ENCODE data around the gene FANCD2. TPM values are rescaled to one million over a fixed set of nuclear protein-coding genes. Genes with fewer than 3 reads are reported as not detected.

FANCD2 gene
- polyA plus RNA-seq, 2 of the 4 experiments (the other 2 are of a cell fraction) = 25.1 to 44.3 TPM

GRCh38 chr3:10010878-10011465 is 15.3 kb upstream of the FANCD2 start:
- H3K4me2 ChIP-seq = peak overlapping the region; percentile 88
- H3K27ac ChIP-seq = peak overlapping the region; percentile 58 to 84
- H3K4me1 ChIP-seq = peaks cover 30% of the 10 kb centered on the region
- H3K9me3 ChIP-seq = no peaks in the 10 kb centered on the region
- DNase-seq (ENCODE audit: low read depth in 1 of 2, low spot score in 1 of 2) (peak; percentile 85 to 86), ATAC-seq (peak; percentile 74 to 89), FAIRE-seq (no peak)
- ChIA-PET CTCF (interaction anchor here (0.6 to 2.0 kb wide), 5 partner anchors 15 to 78 kb away, joined by 3 to 6 read pairs (median 5); partner anchors contain the start of genes CRELD1 and FANCD2), POLR2A (interaction anchor here (1.0 kb wide), 2 partner anchors 24 to 131 kb away, joined by 4 to 5 read pairs; partner anchors contain the start of genes EMC3 and VHL)
- H3K4me3 ChIP-seq = peak overlapping the region; percentile 56
- 2% methylated on average over 8 of the region's 51 CpGs for WGBS (ENCODE audit: missing lambda C conversion rate)
- TF ChIP-seq POLR2A (IDR thresholded peaks at IDR 0.05; ENCODE audit: low read length) (peak; percentile 35; the same call in 1 of the 2 replicates), RAD21 (conservative IDR thresholded peaks at IDR 0.05 in 1 of 2, IDR thresholded peaks at IDR 0.05 in 1 of 2) (no peak), PHF8 (IDR thresholded peaks at IDR 0.05; ENCODE audit: borderline replicate concordance, low read depth) (0 out of 2 replicates have a peak, but pooled peaks have one; percentile 46), MAX (IDR thresholded peaks at IDR 0.05) (0 out of 2 replicates have a peak, but pooled peaks have one; percentile 15), JUN (IDR thresholded peaks at IDR 0.05) (peak in 1 of 2 experiments; percentile 38; a peak in 1 of 5 replicates)

GRCh38 chr3:10011631-10012030 is 14.6 kb upstream of the FANCD2 start:
- H3K4me3 ChIP-seq = peak overlapping the region; percentile 56
- no peaks in the 10 kb centered on the region for H3K9me3 ChIP-seq
- ATAC-seq = no peak
- peaks cover 30% of the 10 kb centered on the region for H3K4me1 ChIP-seq
- H3K4me2 ChIP-seq = peak overlapping the region; percentile 88
- FAIRE-seq = no peak
- TF ChIP-seq CBX2 (IDR thresholded peaks at IDR 0.05; ENCODE audit: borderline replicate concordance, low read depth) (no peak), CBX8 (IDR thresholded peaks at IDR 0.05) (no peak), POLR2A (IDR thresholded peaks at IDR 0.05; ENCODE audit: low read length) (no peak), MYC (IDR thresholded peaks at IDR 0.05; ENCODE audit: borderline replicate concordance, low read length) (no peak), CHD4 (IDR thresholded peaks at IDR 0.05; ENCODE audit: borderline replicate concordance) (no peak), NPAS2 (CRISPR knock-in tag; IDR thresholded peaks at IDR 0.05; ENCODE audit: borderline replicate concordance) (no peak), FOXS1 (CRISPR knock-in tag; IDR thresholded peaks at IDR 0.05) (no peak), PBX3 (IDR thresholded peaks at IDR 0.05) (no peak), HEYL (CRISPR knock-in tag; IDR thresholded peaks at IDR 0.05) (no peak), ZSCAN20 (CRISPR knock-in tag; IDR thresholded peaks at IDR 0.05) (no peak), JUNB (IDR thresholded peaks at IDR 0.05) (no peak), SREBF2 (IDR thresholded peaks at IDR 0.05) (no peak), TP53 (CRISPR knock-in tag; IDR thresholded peaks at IDR 0.05) (no peak), MAZ (IDR thresholded peaks at IDR 0.05; ENCODE audit: borderline replicate concordance, low read depth, low read length) (no peak), RARB (CRISPR knock-in tag; IDR thresholded peaks at IDR 0.05) (no peak)
- 62% methylated on average over 7 of the region's 8 CpGs for WGBS (ENCODE audit: missing lambda C conversion rate)
- peak overlapping the region in 1 of 2 experiments; percentile 58; a peak in 2 of 6 replicates for H3K27ac ChIP-seq
- ChIA-PET CTCF (interaction anchor here (0.6 to 2.0 kb wide), 5 partner anchors 14 to 79 kb away, joined by 3 to 6 read pairs (median 5); partner anchors contain the start of genes CRELD1 and FANCD2), POLR2A (interaction anchor here (1.0 kb wide), 1 partner anchor 130 kb away, joined by 5 read pairs; the partner anchor contains the start of gene VHL)
- DNase-seq (ENCODE audit: low read depth in 1 of 2, low spot score in 1 of 2) = no peak

- Histone ChIP-seq H3K27ac (no peak overlapping the region), H3K4me2 (no peak overlapping the region), H3K4me1 (peaks cover 30% of the 10 kb centered on the region), H3K9me3 (no peaks in the 10 kb centered on the region), H3K4me3 (no peak overlapping the region)
- TF ChIP-seq SREBF2 (IDR thresholded peaks at IDR 0.05) = no peak
- TF ChIP-seq ATOH8 (CRISPR knock-in tag; IDR thresholded peaks at IDR 0.05; ENCODE audit: low read depth) = no peak
- no peak for TF ChIP-seq RNF2 (IDR thresholded peaks at IDR 0.05; ENCODE audit: borderline replicate concordance, low read depth)
- TF ChIP-seq RAD21 (conservative IDR thresholded peaks at IDR 0.05 in 1 of 2, IDR thresholded peaks at IDR 0.05 in 1 of 2) = no peak
- TF ChIP-seq MAFK (IDR thresholded peaks at IDR 0.05; ENCODE audit: partially characterized antibody) = no peak
- no peak for TF ChIP-seq HDAC2 (IDR thresholded peaks at IDR 0.05)
- no peak for TF ChIP-seq EHMT2 (IDR thresholded peaks at IDR 0.05; ENCODE audit: low read depth)
- TF ChIP-seq ZFP36 (IDR thresholded peaks at IDR 0.05; ENCODE audit: borderline replicate concordance, partially characterized antibody) = no peak
- no peak for TF ChIP-seq JUN (IDR thresholded peaks at IDR 0.05)
- TF ChIP-seq TFCP2L1 (CRISPR knock-in tag; IDR thresholded peaks at IDR 0.05) = no peak
- TF ChIP-seq MAX (IDR thresholded peaks at IDR 0.05) = no peak
- no peak for TF ChIP-seq NFE2L2 (conservative IDR thresholded peaks at IDR 0.05; ENCODE audit: low read length)
- TF ChIP-seq TP53 (CRISPR knock-in tag; IDR thresholded peaks at IDR 0.05) = no peak
- no peak for TF ChIP-seq SMC3 (IDR thresholded peaks at IDR 0.05)
- no peak for TF ChIP-seq RARB (CRISPR knock-in tag; IDR thresholded peaks at IDR 0.05)
- TF ChIP-seq EHF (CRISPR knock-in tag; IDR thresholded peaks at IDR 0.05) = no peak
- 97% methylated on average over 7 of the region's 7 CpGs for WGBS (ENCODE audit: missing lambda C conversion rate)
- ChIA-PET POLR2A (no interaction called here), CTCF (interaction anchor here (2.0 kb wide), 1 partner anchor 79 kb away, joined by 6 read pairs; the partner anchor contains the start of gene CRELD1)
- no peak for DNase-seq (ENCODE audit: low read depth in 1 of 2, low spot score in 1 of 2)
- FAIRE-seq = no peak
- ATAC-seq = no peak
These were observed 14.1 kb upstream of the FANCD2 start for GRCh38 chr3:10012106-10012505.
